ENCODE results near the gene TNFRSF1A.
A peak's percentile ranks its signal among the peaks of the same experiment; 100 is the strongest.

TNFRSF1A gene

DNA sequence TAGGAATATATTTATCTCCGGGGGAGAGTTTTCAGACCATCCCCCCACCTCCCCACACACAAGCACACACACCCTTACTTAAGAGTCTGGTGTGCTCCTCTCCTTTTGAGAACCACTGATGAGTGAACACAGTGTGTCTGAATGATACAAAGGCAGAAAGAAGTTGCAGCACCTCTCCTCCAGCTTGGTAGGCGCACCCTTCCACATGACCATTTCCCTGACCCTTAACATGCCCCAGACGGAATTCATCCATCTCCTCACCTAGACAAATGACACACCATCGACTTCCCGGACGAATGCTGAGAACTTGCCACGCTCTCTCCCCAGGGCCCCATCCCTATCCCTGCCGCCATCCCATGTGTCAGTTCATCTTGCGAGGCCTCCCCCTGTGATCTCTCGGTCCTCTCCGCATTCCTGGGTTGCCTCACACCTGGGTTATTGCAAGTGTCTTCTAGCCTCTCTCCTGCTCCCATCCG, 3.9 kb downstream of the TNFRSF1A start:
- peaks cover 0 to 28% (median 22%) of the 10 kb centered on the region in 5 donors for H3K36me3 ChIP-seq (ENCODE audit: control insufficient read depth in 5 of 5, insufficient read depth in 5 of 5, low read length in 5 of 5)
- peaks cover 0 to 4% (median 0%) of the 10 kb centered on the region in 5 donors for H3K27me3 ChIP-seq (ENCODE audit: control insufficient read depth in 5 of 5, insufficient read depth in 4 of 5, low read length in 5 of 5)
- H3K9me3 ChIP-seq (ENCODE audit: control insufficient read depth in 5 of 5, low read length in 5 of 5) = no peaks in the 10 kb centered on the region
- H3K27ac ChIP-seq (ENCODE audit: low read depth, low read length) = peak overlapping the region; percentile 100
- H3K4me3 ChIP-seq (ENCODE audit: low read depth in 1 of 5, low read length in 5 of 5) = peak overlapping the region; percentile 81 to 100 (median 98)
- peak overlapping the region; percentile 79 to 100 (median 100) for H3K9ac ChIP-seq (ENCODE audit: low read length in 5 of 5)
- H3K4me1 ChIP-seq (ENCODE audit: control insufficient read depth in 5 of 5, insufficient read depth in 5 of 5, low read length in 5 of 5) = peaks cover 45 to 90% (median 84%) of the 10 kb centered on the region in 5 donors

DNA sequence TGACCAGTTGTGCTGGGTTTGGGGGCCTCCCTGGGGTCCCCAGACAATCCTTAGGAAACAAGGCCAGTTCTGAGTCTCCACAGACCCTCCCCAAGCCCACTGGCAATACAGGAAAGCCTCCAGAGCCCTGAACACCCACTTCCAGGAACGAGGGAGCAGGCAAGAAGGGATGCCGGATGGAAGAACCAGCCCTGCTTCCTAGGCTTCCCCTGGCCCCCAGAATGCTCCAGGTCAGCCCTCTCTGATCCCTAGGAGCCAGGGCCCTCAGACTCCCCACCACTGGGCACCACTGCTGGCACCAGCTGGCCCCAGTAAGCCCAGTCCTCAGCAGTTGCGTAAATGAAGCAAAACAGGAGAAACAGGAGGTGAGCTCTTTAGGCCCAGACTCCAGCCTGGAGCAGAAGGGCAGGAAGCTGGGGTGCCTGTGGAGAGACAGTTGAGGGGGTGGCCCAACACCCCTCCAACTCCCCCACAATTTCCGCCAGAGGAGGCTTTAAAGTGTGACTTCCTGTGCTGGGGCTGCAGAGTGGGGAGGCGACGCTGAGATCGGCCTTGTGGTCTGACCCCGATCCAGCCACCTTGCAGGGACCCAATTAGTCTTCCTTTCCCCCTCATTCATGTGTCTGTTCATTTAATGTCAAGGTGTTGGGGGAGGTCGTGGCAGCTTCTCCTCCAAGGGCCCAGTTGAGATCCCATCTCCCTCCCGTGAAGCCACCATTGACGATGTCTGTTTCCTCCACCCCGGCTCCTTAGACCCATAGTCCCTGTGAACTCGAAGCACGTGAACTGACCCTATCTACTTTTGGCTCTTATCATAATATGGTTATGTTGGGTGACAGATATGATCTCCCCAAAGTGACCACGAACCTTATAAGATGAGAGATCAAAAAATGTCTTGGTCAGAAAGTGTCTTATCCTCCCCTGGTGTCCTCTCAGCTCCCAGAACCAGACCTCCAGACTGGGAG, 4.7 kb downstream of the TNFRSF1A start:
- Histone ChIP-seq H3K4me1 (ENCODE audit: control insufficient read depth in 5 of 5, insufficient read depth in 5 of 5, low read length in 5 of 5) (peaks cover 38 to 86% (median 80%) of the 10 kb centered on the region in 5 donors), H3K4me3 (ENCODE audit: low read depth in 1 of 5, low read length in 5 of 5) (peak overlapping the region; percentile 81 to 100 (median 98)), H3K36me3 (ENCODE audit: control insufficient read depth in 5 of 5, insufficient read depth in 5 of 5, low read length in 5 of 5) (peaks cover 3 to 36% (median 30%) of the 10 kb centered on the region in 5 donors), H3K27me3 (ENCODE audit: control insufficient read depth in 5 of 5, insufficient read depth in 4 of 5, low read length in 5 of 5) (peaks cover 0 to 4% (median 0%) of the 10 kb centered on the region in 5 donors), H3K27ac (ENCODE audit: low read depth, low read length) (peak overlapping the region; percentile 100), H3K9ac (ENCODE audit: low read length in 5 of 5) (peak overlapping the region; percentile 79 to 100 (median 92)), H3K9me3 (ENCODE audit: control insufficient read depth in 5 of 5, low read length in 5 of 5) (no peaks in the 10 kb centered on the region)

DNA sequence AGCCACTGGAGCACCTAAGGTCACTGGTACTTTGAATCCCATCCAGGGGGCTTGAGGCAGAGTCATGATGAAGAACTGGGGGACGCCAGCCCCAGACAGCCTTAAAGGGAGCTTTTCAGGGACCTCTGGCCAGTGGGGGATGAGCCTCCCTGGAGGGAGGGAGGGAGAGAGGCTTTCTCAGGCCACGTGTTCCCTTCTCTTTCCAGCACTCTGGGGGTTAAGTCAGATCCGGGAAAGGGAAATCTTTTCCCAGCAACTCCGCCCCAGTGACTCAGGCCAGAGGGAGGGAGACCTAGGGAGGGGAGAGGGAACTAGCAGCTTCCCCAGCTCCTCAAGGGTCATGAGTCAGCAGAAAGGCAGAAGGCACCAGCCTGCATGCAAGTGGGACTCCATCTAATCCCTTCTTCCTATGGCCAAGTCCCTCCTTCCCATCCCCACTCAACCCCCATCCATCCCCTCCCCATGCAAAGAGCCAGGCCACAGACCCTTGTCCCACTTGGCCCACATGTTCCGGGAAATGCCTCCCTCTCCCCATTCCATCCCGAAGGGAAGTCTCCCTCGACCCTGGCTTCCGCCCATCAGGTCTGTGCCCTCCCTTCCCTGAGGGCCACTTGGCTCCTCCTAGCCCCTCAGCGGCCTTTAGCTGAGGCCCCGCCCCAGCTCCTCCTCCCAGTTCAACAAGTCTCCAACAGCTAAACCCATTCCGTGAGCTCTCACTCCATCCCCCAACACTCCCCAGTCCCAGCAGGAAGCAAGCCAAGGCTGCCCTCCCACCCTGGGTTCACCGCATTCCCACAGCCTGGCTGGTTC, 5.6 kb downstream of the TNFRSF1A start:
- Histone ChIP-seq H3K9ac (ENCODE audit: low read length in 5 of 5) (peak overlapping the region; percentile 81 to 100 (median 92)), H3K27me3 (ENCODE audit: control insufficient read depth in 5 of 5, insufficient read depth in 4 of 5, low read length in 5 of 5) (peaks cover 0 to 4% (median 0%) of the 10 kb centered on the region in 5 donors), H3K4me1 (ENCODE audit: control insufficient read depth in 5 of 5, insufficient read depth in 5 of 5, low read length in 5 of 5) (peaks cover 35 to 86% (median 79%) of the 10 kb centered on the region in 5 donors), H3K27ac (ENCODE audit: low read depth, low read length) (peak overlapping the region; percentile 100), H3K4me3 (ENCODE audit: low read depth in 1 of 5, low read length in 5 of 5) (peak overlapping the region; percentile 81 to 100 (median 98)), H3K9me3 (ENCODE audit: control insufficient read depth in 5 of 5, low read length in 5 of 5) (no peaks in the 10 kb centered on the region), H3K36me3 (ENCODE audit: control insufficient read depth in 5 of 5, insufficient read depth in 5 of 5, low read length in 5 of 5) (peaks cover 5 to 45% (median 37%) of the 10 kb centered on the region in 5 donors)

DNA sequence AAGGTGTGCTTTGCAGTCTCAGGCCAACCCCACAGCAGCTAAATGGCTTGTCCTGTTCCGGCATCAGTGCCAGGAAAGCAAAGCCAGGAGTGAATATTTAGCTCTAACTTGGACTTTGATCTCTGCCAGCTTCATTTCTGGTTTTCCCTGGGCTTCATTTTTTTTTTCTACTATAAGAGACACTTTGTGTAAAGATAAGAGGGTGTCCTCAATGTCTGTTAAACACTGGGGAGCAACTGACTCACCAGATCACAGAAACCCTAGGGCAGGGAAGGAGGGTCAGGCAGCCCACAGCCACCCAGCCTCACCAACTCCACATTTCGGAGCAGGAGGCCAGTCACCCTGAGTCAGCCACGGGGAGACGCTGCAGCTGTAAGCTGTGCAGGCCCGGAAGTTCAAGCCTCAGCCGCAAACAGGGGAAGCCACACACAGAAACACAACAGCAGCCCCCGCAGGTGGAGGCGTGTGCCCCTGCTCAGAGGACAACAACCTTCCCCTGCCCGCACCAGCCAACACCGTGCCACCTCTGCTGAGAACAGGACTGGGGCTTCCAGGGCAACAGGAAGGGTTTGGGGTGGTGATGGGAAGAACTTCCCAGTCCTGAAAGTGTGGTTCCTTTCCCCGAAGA, 6.3 kb downstream of the TNFRSF1A start:
- peaks cover 0 to 4% (median 0%) of the 10 kb centered on the region in 5 donors for H3K27me3 ChIP-seq (ENCODE audit: control insufficient read depth in 5 of 5, insufficient read depth in 4 of 5, low read length in 5 of 5)
- H3K36me3 ChIP-seq (ENCODE audit: control insufficient read depth in 5 of 5, insufficient read depth in 5 of 5, low read length in 5 of 5) = peaks cover 7 to 52% (median 44%) of the 10 kb centered on the region in 5 donors
- H3K27ac ChIP-seq (ENCODE audit: low read depth, low read length) = peak overlapping the region; percentile 100
- H3K9ac ChIP-seq (ENCODE audit: low read length in 5 of 5) = peak overlapping the region; percentile 81 to 100 (median 92)
- H3K9me3 ChIP-seq (ENCODE audit: control insufficient read depth in 5 of 5, low read length in 5 of 5) = no peaks in the 10 kb centered on the region
- H3K4me3 ChIP-seq (ENCODE audit: low read depth in 1 of 5, low read length in 5 of 5) = peak overlapping the region; percentile 54 to 100 (median 98)
- H3K4me1 ChIP-seq (ENCODE audit: control insufficient read depth in 5 of 5, insufficient read depth in 5 of 5, low read length in 5 of 5) = peaks cover 35 to 89% (median 83%) of the 10 kb centered on the region in 5 donors

DNA sequence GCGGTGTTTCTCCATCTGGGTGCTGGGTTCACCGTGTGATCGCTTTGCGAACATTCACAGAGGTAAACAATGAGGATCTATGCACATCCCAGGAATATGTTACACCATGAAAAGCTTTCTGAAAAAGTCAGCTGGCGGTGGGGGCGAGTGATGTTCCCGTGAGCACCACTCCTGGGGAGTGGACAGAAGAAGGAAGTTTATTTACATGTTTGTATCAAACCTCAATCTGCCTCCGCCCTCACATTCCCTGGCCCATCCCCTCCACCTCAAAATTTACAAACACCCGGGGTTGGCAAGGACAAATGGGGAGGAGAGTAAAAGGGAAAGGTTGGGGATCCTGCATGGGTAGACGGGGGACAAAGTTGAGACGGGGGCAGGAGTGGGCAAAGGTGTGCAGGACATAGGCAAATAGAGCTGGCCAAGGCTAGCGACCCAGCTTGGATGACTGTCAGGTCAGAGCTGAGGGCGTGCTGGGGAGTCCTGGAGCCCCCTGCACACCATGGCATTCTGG, 6.9 kb downstream of the TNFRSF1A start:
- Histone ChIP-seq H3K9ac (ENCODE audit: low read length in 5 of 5) (peak overlapping the region; percentile 81 to 100 (median 92)), H3K9me3 (ENCODE audit: control insufficient read depth in 5 of 5, low read length in 5 of 5) (no peaks in the 10 kb centered on the region), H3K27ac (ENCODE audit: low read depth, low read length) (peak overlapping the region; percentile 100), H3K36me3 (ENCODE audit: control insufficient read depth in 5 of 5, insufficient read depth in 5 of 5, low read length in 5 of 5) (peaks cover 7 to 58% (median 50%) of the 10 kb centered on the region in 5 donors), H3K4me3 (ENCODE audit: low read depth in 1 of 5, low read length in 5 of 5) (peak overlapping the region; percentile 54 to 100 (median 98)), H3K27me3 (ENCODE audit: control insufficient read depth in 5 of 5, insufficient read depth in 4 of 5, low read length in 5 of 5) (peaks cover 0 to 4% (median 0%) of the 10 kb centered on the region in 5 donors), H3K4me1 (ENCODE audit: control insufficient read depth in 5 of 5, insufficient read depth in 5 of 5, low read length in 5 of 5) (peaks cover 35 to 89% (median 85%) of the 10 kb centered on the region in 5 donors)

DNA sequence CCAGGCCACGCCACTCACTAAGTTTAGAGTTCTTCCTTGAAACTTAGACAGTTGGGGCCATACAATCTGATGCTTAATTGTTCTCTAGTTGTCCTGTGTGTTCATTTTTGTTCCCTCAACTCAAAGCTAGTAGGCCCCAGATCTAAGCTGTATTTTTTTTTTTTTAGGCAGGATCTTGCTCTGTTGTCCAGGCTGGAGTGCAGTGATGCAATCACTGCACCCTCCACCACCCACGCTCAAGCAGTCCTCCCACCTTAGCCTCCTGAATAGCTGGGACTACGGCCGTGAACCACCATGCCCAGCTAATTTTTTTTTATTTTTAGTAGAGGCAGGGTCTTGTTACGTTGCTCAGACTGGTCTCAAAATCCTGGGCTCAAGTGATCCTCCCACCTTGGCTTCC, 7.5 kb downstream of the TNFRSF1A start:
- no peaks in the 10 kb centered on the region for H3K9me3 ChIP-seq (ENCODE audit: control insufficient read depth in 5 of 5, low read length in 5 of 5)
- H3K27ac ChIP-seq (ENCODE audit: low read depth, low read length) = peak overlapping the region; percentile 100
- peaks cover 7 to 63% (median 56%) of the 10 kb centered on the region in 5 donors for H3K36me3 ChIP-seq (ENCODE audit: control insufficient read depth in 5 of 5, insufficient read depth in 5 of 5, low read length in 5 of 5)
- H3K27me3 ChIP-seq (ENCODE audit: control insufficient read depth in 5 of 5, insufficient read depth in 4 of 5, low read length in 5 of 5) = peaks cover 0 to 4% (median 0%) of the 10 kb centered on the region in 5 donors
- H3K9ac ChIP-seq (ENCODE audit: low read length in 5 of 5) = peak overlapping the region in 4 of 5 donors; percentile 91 to 100 (median 92)
- peaks cover 34 to 85% (median 79%) of the 10 kb centered on the region in 5 donors for H3K4me1 ChIP-seq (ENCODE audit: control insufficient read depth in 5 of 5, insufficient read depth in 5 of 5, low read length in 5 of 5)
- no peak overlapping the region for H3K4me3 ChIP-seq (ENCODE audit: low read depth in 1 of 5, low read length in 5 of 5)

DNA sequence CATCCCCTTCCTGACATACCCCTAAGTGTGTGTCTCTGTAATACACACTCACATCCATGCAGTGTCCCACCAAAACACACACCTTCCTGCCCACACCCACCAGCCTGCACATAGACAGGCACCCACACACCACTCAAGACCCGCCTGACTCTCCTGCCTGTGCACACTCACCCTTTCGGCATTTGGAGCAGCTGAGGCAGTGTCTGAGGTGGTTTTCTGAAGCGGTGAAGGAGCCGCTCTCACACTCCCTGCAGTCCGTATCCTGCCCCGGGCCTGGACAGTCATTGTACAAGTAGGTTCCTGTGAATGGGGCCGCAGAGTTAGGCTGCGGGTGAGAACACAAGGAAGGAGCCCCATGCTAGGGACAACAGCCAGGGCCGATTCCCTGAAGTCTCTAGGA, 8.3 kb downstream of the TNFRSF1A start:
- Histone ChIP-seq H3K4me3 (ENCODE audit: low read depth in 1 of 5, low read length in 5 of 5) (no peak overlapping the region), H3K36me3 (ENCODE audit: control insufficient read depth in 5 of 5, insufficient read depth in 5 of 5, low read length in 5 of 5) (peaks cover 7 to 66% (median 64%) of the 10 kb centered on the region in 5 donors), H3K9me3 (ENCODE audit: control insufficient read depth in 5 of 5, low read length in 5 of 5) (no peaks in the 10 kb centered on the region), H3K4me1 (ENCODE audit: control insufficient read depth in 5 of 5, insufficient read depth in 5 of 5, low read length in 5 of 5) (peaks cover 27 to 85% (median 71%) of the 10 kb centered on the region in 5 donors), H3K27me3 (ENCODE audit: control insufficient read depth in 5 of 5, insufficient read depth in 4 of 5, low read length in 5 of 5) (peaks cover 0 to 4% (median 0%) of the 10 kb centered on the region in 5 donors), H3K9ac (ENCODE audit: low read length in 5 of 5) (peak overlapping the region in 3 of 5 donors; percentile 68 to 100 (median 93)), H3K27ac (ENCODE audit: low read depth, low read length) (peak overlapping the region; percentile 100)

DNA sequence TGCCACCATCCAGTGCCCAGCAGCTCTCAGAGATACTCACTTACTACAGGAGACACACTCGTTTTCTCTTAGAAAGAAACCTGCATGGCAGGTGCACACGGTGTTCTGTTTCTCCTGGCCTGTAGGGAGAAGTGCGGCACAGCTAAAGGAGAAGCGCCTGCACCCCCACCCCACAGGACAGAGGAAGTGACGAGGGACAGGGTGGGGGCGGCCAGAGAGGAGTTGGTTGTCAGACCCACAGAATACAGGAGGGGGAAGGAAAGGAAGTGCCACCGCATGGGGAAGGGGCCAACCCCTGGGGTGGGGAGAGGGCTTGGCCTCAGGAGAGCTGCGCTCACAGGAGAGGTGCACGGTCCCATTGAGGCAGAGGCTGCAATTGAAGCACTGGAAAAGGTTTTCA, 8.8 kb downstream of the TNFRSF1A start:
- Histone ChIP-seq H3K4me1 (ENCODE audit: control insufficient read depth in 5 of 5, insufficient read depth in 5 of 5, low read length in 5 of 5) (peaks cover 24 to 85% (median 67%) of the 10 kb centered on the region in 5 donors), H3K9ac (ENCODE audit: low read length in 5 of 5) (peak overlapping the region in 2 of 5 donors; percentile 35 to 53), H3K36me3 (ENCODE audit: control insufficient read depth in 5 of 5, insufficient read depth in 5 of 5, low read length in 5 of 5) (peaks cover 7 to 72% (median 66%) of the 10 kb centered on the region in 5 donors), H3K27ac (ENCODE audit: low read depth, low read length) (peak overlapping the region; percentile 100), H3K9me3 (ENCODE audit: control insufficient read depth in 5 of 5, low read length in 5 of 5) (no peaks in the 10 kb centered on the region), H3K27me3 (ENCODE audit: control insufficient read depth in 5 of 5, insufficient read depth in 4 of 5, low read length in 5 of 5) (peaks cover 0 to 4% (median 0%) of the 10 kb centered on the region in 5 donors), H3K4me3 (ENCODE audit: low read depth in 1 of 5, low read length in 5 of 5) (no peak overlapping the region)

DNA sequence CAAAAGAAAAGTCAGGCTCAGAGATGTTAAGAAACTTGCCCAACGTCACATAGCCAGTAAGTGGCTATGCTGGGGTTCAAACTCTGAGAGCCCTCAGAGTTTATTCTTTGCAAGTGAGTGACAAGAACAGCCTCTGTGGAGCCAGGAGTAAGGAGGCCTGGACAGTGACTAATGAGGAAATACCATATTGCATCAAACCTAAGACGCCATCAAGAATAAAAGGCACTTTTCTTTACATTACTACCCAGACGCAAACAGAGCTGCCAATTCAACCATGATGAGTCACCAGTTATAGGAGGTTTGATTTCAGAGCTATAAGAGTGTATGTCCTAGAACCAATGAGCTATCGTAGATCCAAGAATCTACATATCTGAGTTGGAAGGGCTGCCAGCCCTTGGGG, 9.4 kb downstream of the TNFRSF1A start:
- Histone ChIP-seq H3K9me3 (ENCODE audit: control insufficient read depth in 5 of 5, low read length in 5 of 5) (no peaks in the 10 kb centered on the region), H3K36me3 (ENCODE audit: control insufficient read depth in 5 of 5, insufficient read depth in 5 of 5, low read length in 5 of 5) (peaks cover 7 to 77% (median 69%) of the 10 kb centered on the region in 5 donors), H3K9ac (ENCODE audit: low read length in 5 of 5) (peak overlapping the region in 1 of 5 donors; percentile 35), H3K27me3 (ENCODE audit: control insufficient read depth in 5 of 5, insufficient read depth in 4 of 5, low read length in 5 of 5) (peaks cover 0 to 4% (median 0%) of the 10 kb centered on the region in 5 donors), H3K27ac (ENCODE audit: low read depth, low read length) (peak overlapping the region; percentile 100), H3K4me3 (ENCODE audit: low read depth in 1 of 5, low read length in 5 of 5) (no peak overlapping the region), H3K4me1 (ENCODE audit: control insufficient read depth in 5 of 5, insufficient read depth in 5 of 5, low read length in 5 of 5) (peaks cover 22 to 85% (median 67%) of the 10 kb centered on the region in 5 donors)
